GM18868 (cell line): Measurements from ENCODE around the gene IGIP.
"Not testable (repeated sequence)": the region's sequence is repeated elsewhere in the genome, so short reads cannot be mapped to it uniquely, and the experiment has no call there.

Experiments used
- ATAC-seq: cut with Tn5 transposase; IDR thresholded peaks from one replicate; pipeline ENCODE4 v1.9.1; 2021; ENCODE audit warnings: mild to moderate bottlenecking, moderate library complexity; ENCODE audit not compliant: unreplicated experiment

Gene IGIP

DNA sequence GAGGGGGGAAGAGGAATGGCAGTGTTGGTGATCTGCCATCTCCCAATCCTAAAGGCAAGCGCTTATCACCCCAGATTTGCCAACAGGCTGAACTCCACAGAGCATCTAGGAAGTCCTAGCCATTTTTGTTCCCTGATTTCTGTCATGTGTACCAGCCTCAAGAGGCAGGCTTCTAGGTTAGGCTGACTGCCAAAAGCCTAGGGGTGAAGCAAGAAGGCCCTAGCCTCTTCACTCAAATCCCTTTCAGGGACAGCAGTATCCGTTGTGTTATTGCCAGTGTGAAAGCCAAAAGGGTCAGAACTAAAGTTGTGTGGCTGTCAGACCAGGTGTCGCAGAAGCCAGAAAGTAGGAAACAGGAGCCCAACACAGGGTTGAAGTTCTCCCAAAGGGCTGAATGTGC, 14.7 kb downstream of the IGIP start:
- no peak for ATAC-seq

DNA sequence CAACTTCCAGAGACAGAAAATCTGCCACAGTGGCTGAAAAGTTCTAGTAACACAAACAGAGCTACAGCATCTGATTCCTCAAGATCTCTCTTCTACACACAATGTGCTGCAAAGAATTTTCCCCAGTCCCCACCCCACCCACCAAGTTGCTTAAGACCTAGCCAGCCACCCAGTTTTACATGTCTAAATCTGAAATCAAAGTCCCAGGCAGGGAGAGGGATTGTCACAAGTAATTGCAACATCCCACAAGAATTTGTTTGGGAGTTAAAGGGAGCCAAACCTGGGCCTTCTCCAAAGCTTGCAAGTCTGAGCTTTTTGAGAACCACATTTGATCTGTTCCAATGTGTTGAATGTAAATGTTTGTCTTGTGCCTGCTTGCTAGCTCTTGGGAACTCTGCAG, 15.5 kb downstream of the IGIP start:
- ATAC-seq: no peak

DNA sequence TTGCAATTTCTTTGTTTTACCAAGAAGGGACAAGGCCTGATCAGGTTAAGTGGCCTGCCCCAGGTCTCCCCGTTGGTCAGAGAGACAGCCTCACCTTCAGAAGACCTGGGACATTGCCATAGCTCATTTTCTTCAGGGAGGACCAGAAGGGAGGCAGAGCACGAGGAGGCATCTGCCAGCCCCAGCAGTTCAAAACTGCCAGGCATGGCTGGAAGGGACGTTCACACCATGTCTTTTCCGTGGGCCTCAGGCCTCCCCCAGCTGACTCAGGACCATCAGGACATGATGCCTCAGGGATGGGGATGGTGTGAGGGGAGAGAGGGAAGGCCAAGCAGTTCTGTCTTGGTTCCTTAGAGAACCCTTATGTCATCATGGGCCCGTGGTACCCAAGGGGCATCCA, 16.5 kb downstream of the IGIP start:
- no peak for ATAC-seq

- no peak for ATAC-seq
Measured at GRCh38 chr5:140142856-140143255, 17.1 kb downstream of the IGIP start.

GRCh38 chr5:140143521-140144258, 18.0 kb downstream of the IGIP start:
- ATAC-seq: no peak

GRCh38 chr5:140145256-140145655, 19.5 kb downstream of the IGIP start:
- ATAC-seq: no peak

- ATAC-seq: peak; percentile 63
Measured at GRCh38 chr5:140145818-140146522, 20.2 kb downstream of the IGIP start.

GRCh38 chr5:140146523-140146842, 20.7 kb downstream of the IGIP start:
- ATAC-seq: no peak

GRCh38 chr5:140147460-140147859, 21.7 kb downstream of the IGIP start:
- no peak for ATAC-seq

- no peak for ATAC-seq
Measured at GRCh38 chr5:140148508-140148907, 22.8 kb downstream of the IGIP start.

GRCh38 chr5:140150201-140150600, 24.5 kb downstream of the IGIP start:
- no peak for ATAC-seq

DNA sequence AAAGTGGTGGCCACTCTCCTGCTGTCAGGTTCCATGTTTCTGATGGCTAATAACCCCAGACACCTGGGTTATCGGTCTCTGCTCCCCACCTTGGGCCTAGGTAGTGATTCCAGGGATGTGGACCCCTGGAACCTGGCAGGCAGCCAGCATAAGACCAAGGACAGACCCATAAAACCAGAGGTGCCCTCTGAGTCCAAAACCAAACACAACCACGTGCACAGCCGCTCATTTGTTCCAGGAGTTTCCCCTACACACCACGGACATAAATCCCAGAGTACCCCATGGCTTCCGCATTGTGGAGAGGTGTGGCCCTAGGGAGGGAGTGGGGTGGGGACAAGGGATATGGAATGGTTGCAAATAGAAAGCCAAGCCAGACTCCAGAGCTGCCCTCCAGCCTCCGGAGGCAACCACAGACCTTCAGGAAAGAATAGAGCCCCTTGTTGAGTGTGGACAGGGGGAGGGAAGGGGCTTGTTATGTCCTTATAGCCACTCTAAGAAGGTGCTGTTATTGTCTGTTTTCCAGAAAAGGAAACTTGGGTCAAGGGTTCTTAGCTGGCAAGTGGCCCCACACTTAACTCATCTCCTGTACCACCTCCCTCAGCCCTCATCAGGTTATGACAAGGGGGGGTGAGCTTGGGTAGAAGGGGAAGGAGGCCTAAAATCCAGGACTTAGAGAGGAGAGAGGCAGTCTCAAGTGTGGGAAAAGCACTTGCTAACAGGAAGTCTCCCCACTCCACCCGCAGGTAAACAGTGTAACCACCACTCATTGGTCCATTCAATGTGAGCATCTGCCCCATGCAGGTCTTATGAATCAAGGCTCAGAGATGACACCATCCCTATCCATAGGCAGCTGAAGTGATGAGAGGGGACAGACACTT, 25.6 kb downstream of the IGIP start:
- no peak for ATAC-seq

- no peak for ATAC-seq
Measured at GRCh38 chr5:140152022-140152999, 26.6 kb downstream of the IGIP start.

DNA sequence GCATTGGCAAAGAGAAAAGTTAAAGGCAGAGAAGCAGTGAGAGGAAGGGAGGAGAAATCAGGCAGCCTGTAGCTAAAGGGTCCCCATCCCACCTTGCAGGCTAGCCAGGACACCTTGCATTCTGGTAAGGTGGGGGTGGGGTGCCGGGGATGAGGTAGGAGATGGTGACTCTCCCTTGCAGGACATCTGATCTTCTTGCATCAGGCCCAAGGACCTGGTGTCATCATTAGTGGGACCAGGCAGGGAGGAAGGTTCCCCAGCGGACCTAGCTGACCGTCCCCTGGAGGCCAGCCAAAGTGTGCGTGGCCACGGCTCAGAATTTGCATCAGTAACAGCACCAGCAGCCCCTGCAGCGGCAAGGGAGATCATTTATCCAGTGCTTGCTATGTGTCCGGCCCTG, 27.5 kb downstream of the IGIP start:
- no peak for ATAC-seq

DNA sequence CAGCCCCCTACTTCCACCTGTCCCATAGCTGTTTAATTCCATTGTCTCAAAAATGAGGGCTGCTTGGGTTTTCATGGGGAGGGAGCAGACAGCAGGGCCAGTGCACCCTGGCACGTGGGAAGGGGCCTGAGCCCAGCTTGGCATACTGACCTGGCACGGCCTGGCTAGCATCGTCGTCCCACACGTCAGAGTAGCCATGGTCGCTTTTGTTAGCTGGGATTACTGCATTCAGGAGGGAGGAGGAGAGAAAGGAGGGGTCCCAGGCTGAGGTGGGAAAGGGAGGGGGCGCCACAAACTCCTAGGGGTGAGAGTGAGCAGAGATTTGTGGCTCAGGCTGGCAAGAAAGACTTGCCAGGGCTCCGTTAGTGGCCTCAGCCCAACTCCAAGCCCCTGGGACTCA, 28.2 kb downstream of the IGIP start:
- ATAC-seq: no peak

DNA sequence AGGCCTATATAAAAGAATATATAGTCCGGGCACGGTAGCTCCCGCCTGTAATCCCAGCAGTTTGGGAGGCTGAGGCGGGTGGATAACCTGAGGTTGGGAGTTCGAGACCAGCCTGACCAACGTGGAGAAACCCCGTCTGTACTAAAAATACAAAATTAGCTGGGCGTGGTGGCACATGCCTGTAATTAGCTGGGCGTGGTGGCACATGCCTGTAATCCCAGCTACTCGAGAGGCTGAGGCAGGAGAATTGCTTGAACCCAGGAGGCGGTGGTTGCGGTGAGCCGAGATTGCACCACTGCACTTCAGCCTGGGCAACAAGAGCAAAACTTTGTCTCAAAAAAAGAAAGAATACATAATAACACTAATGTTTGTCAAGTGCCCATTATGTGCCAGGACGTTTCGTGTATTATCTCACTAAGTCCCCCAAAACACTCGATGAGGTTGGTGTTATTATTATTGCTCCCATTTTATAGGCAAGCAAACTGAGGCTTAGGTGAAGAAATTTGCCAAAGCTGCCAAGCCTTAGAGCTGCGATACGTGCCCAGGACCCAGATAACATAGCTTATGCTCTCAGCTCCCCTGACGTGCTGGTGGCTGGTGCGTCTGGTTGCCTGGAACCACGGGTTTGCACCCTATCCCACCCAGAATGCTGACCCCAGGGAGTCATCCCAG, 29.1 kb downstream of the IGIP start:
- ATAC-seq: not testable (repeated sequence)

DNA sequence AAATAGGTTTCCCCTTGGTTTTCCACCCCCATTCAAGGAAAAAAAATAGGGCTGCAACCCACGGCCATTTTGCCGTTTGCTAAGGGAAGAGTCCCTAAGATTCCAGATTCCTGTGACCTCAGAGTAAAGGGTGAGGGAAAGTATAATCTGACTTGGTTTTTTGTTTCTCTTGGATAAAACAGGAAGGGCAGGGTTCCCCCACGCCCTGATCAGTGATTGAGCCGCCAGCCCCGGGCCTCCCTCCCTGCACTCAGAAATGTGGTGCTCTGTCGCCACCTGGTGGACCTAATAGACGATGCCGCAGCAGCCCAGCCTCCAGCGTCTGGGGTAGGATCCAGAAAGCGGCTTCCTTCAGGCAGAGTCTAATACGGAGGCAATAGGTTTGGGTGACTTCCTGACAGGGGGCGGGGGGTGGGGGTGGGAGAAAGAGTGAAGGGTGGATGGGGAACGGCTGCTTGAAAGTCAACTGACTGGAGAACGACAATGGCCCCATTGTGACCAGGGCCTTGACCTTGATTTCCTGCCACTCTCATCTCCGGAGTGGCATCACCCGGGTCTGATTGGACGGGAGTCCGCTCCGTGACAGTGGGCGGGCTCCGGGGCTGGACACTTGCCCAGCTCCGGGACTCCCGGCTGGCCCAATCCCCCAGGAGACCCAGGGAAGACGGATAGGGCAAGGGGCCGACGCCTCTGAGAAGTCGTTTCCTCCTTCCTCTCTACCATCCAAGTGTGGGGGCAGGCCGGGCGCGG, 31.5 kb downstream of the IGIP start:
- peak; percentile 99 for ATAC-seq

DNA sequence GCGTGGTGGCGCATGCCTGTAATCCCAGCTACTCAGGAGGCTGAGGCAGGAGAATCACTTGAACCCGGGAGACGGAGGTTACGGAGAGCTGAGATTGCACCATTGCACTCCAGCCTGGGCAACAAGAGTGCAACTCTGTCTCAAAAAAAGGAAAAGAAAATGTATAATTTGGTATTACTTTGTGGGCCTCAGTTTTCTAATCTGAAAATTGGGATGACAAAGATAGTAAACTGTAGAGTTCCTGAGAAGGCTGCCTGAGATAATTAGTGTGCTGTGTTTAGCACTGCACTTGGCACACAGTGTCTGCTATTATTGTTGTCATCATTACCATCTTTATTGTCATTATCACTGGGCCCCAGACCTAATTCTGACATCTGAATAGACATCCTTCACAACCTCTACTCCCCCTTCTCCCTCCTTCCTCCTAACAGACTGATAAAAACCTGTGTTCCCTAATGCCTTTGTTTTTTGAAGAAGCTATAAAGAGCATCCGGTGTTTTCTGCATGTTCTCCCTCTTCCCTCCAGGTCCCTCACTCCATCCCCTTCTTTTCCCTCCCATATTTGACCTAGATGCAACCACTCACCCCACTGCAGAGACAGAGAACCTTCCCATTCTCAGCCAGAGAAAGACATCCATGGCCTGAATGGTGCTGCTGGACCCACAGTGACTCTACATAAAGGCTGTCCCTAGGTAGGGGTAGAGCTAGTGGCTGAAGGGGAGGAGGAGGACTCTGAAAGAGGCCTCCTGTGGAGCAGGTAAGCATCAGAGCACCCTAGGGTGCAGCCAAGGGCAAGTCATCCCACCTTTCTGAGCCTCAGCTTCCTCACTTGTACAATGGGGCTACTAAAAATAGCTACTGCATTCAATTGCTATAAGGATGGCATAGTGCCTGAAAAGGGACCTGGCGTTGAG, 33.5 kb downstream of the IGIP start:
- ATAC-seq: no peak
